GM18526 (cell line): ENCODE data around the gene FXYD2.
A peak's percentile ranks its signal among the peaks of the same experiment; 100 is the strongest.

Experiments used
- POLR2A ChIP-seq: IDR thresholded peaks from 3 replicates; pipeline ENCODE4 v1.6.1; 2011; ENCODE audit not compliant: insufficient read length; ENCODE audit errors: extremely low read depth

The FXYD2 gene

GRCh38 chr11:117821431-117821830, 3.1 kb downstream of the FXYD2 start:
- TF ChIP-seq POLR2A: no peak

GRCh38 chr11:117820516-117820915, 4.0 kb downstream of the FXYD2 start:
- TF ChIP-seq POLR2A: no peak

DNA sequence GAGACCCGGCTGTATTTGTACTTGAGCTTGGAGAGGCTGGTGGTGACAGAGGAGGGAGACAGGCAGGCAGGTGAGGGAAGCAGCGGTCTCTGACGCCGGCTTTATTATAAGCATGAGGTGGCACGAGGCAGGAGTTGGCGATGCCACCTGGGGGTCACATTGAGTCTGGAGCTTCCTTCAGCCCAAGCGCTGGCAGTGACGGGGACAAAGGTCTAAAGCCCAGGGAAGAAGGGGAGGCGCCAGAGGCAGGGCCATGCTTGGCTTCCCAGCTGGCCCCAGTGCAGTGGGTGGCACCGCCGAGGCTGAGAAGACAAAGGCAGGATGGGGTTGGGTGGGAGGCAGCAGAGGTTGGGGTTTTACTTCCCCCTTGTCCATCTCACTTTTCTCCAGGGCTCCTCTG, 4.5 kb downstream of the FXYD2 start:
- no peak for TF ChIP-seq POLR2A

- TF ChIP-seq POLR2A: no peak
Observed at GRCh38 chr11:117819096-117820040, 5.2 kb downstream of the FXYD2 start.

DNA sequence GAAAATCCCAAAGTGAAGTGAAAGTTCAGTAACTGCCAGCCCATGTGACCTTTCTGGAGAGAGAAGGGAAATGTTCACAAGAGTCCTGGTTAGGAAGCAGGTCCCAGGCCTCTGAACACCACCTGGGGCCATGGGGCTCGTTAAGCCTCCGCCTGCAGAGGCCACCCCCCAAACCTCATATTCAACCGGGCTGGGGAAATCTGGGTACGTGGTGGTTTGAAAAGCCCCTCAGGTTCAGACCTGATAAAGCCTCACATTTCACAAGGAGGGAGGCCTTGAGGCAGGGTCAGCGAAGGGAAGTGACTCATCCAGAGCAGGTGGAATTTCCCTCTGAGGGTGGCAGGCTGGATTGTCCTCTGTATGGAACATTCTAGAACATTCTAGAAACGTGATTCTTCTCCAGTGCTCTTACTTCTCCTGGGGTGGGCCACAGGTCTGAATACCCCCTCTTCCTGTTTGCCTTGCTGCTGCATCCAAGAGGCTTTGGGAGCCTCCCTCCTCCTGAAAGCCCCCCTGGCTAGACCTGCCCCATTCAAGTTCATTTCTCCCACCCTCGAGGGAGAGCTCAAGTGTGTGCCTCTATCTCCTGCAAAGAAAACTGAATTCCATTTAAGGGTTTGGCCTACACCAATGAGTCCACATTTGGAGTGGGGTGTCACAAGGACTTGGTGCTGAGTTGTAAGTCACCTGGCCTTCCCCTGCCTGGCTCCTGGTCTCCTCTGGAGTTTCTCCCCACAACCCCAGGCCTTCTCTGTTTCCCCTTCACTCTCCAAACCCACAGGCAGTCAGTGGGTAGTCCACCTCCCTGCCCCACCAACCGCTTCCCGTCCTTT, 6.3 kb downstream of the FXYD2 start:
- TF ChIP-seq POLR2A: no peak

DNA sequence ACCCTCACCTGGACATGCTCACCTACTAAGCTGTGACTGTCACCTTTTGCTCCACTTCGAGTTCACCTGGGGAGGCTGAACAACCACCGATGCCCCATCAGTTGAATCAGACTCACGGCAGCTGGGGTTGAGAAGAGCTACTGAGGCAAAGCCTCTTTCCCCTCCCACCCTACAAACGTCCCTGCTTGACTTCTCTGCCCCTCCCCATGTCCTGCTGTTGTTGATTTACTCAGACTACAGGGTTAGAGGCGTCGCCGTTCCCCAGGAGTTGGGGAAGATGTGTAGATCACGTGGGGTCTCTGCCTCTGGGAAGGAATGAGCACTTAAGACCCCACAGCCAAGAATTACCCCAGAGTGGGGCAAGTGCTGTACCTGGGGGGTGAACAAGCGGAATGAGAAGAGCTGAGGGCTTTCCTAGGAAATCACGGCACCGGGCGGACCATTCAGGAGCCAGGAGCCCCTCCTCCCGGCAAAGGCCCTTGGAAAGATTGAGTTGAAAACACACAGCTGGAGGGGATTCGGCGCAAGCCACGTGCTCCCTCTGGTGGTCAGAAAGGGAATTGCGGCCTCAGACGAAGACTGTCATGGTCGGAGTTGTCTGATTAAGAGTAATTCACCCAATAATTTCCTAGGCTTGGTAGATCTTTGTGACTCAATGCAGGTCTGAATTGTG, 7.0 kb downstream of the FXYD2 start:
- TF ChIP-seq POLR2A: peak; percentile 4

DNA sequence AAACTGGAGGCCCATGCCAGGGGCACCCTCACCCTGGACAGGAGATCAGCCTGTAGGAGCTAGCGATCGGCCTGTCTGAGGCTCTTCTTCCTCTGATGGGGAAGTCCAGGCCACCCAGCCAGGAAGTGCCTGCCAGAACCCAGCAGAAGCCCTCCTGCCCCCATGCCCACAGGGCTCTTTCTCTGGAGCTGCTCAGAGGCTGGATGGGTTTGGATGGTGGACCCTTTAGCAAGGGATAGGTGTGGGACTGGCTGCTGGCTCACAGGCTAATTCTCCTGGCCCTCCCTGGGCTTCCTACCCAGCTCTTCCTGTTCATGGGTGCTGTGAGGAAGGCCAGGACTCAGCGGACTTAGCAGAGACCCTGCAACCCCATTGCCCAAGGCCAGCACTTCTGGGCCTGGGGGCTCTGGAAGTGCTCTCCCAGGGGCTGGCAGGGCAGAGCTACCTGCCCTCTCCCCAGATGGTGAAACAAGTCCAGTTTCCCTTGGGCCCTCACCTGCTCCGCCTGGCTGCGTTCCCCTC, 7.6 kb downstream of the FXYD2 start:
- TF ChIP-seq POLR2A: no peak

GRCh38 chr11:117816151-117816741, 8.3 kb downstream of the FXYD2 start:
- TF ChIP-seq POLR2A: no peak

GRCh38 chr11:117815262-117815803, 9.2 kb downstream of the FXYD2 start:
- TF ChIP-seq POLR2A: peak; percentile 78

DNA sequence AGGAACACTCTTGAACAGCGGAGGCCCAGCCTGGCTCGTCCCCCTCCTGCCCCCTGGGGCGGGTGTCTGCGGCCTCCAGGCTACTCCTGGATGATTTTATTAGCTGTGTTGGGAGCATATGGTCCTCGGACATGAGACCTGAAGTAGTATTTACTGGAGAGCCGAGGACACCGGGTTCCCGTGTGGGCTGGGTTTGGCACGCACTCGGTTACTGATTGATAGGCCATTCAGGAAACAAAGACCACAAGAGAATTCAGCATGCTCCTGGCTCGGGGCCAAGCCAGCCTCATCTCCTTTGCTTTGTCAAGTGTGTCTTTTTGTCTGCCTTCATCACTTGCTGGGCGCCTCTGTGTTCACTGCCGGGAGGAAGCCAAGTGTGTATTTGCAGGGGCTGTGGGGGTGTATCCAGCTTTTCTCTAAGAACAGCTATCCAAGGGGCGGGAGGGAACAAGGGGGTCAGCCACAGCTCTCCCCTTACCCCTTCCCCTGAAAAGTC, 9.7 kb downstream of the FXYD2 start:
- peak; percentile 27 for TF ChIP-seq POLR2A

DNA sequence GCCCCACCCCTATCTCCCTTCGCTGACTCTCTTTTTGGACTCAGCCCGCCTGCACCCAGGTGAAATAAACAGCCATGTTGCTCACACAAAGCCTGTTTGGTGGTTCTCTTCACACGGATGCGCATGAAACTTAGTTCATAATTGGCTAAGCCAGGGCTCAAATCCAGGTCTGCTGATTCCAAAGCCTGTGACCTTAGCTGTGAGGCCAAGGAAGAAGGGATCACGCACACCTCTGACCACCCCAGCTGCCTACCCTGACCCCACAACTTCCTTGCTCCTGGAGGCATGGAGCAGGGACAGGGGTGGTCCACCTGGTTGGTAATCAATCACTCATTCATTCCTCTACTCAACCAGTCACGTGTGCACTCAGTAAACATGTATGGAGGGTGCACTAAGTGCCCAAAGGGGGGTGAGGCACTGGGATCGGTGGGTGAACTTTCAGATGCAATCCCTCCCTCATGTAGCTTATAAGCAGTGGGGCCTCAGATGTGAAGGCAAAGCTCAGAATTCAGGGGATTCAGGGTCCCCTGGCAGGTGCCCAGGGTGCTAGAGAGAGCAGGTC, 10.3 kb downstream of the FXYD2 start:
- no peak for TF ChIP-seq POLR2A

DNA sequence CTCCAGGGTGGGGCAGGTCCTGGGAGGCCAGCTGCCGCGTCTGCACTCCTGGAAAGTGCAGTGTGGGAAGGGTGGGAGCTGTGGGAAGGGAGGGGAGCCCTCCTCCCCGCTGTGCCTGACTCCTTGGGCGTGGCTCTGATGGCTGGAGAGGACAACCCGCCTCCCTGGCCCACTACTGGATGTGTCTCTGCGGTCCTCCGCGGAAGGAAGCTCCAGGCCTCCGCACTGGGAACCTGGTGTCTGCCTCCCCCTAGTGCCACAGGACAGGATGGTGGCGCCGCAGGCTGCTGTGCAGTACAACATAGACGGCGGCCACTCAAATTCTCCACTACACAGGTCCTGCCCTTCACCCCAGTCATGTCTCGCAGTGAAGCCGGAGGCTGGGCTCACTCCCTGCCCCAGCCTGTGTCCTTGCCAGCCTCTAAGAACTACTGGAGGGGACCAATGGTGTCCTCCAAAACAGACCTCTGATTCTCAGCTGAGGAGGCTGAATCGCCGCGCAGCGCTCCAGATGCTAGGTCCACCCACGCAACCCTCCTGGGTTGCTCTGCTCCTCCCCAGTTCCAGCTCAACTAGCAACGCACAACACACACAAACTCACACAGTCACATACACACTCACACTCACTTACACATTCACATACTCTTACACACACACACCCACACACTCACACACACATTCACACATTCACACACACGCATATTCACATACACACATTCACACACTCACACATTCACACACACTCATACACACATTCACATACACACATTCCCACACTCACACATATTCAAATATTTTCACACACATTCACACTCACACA, 15.1 kb downstream of the FXYD2 start:
- no peak for TF ChIP-seq POLR2A

DNA sequence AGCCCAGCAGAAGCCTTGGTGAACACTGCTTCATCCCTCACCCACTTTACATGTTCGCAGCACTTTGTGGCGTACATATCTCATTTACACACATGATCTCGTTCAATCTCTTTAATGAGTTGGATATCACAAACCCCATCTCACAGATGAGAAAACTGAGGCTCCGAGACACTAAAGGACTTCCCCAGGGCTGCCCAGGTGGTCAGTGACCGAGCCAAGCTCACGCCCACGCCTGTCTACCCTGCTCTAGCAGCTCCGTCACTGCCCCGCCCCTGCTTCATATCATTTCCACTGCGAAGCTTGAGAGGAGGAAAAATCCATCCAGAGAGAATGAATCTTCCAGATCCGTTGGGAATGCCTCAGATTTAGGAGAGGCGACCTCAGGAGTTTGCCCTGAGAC, 15.8 kb downstream of the FXYD2 start:
- TF ChIP-seq POLR2A: no peak
